MG63 (cell line): ENCODE data around the gene VIPR1. TPM values are rescaled to one million over a fixed set of nuclear protein-coding genes. Genes with fewer than 3 reads are reported as not detected.

Source experiments
- DNase-seq: peaks from one replicate; pipeline ENCODE4 v3.0.0-alpha.2; 2020
- H3K27me3 ChIP-seq: fragments of 250-450 bp; sonication (Bioruptor Pico); 2 replicates; pipeline ENCODE4 v1.5.1; 2020; ENCODE audit warnings: mild to moderate bottlenecking, moderate library complexity
- H3K36me3 ChIP-seq: fragments of 250-450 bp; sonication (Bioruptor Pico); 2 replicates; pipeline ENCODE4 v1.5.1; 2020; ENCODE audit warnings: mild to moderate bottlenecking, moderate library complexity
- H3K4me3 ChIP-seq: fragments of 250-450 bp; sonication (Bioruptor Pico); 2 replicates; pipeline ENCODE4 v1.5.1; 2020; ENCODE audit warnings: mild to moderate bottlenecking, moderate library complexity
- H3K9me3 ChIP-seq: fragments of 250-450 bp; sonication (Bioruptor Pico); 2 replicates; pipeline ENCODE4 v1.5.1; 2020; ENCODE audit warnings: mild to moderate bottlenecking, moderate library complexity
- total RNA-seq: library from RNA; depleted of rRNA; stranded (reverse); fragments of >200 nt; shearing (Covaris generic); gene quantifications from 2 replicates; pipeline ENCODE4 v1.2.3, GENCODE V29; 2014; ENCODE audit warnings: low replicate concordance; rRNA removed

VIPR1 gene, protein sequence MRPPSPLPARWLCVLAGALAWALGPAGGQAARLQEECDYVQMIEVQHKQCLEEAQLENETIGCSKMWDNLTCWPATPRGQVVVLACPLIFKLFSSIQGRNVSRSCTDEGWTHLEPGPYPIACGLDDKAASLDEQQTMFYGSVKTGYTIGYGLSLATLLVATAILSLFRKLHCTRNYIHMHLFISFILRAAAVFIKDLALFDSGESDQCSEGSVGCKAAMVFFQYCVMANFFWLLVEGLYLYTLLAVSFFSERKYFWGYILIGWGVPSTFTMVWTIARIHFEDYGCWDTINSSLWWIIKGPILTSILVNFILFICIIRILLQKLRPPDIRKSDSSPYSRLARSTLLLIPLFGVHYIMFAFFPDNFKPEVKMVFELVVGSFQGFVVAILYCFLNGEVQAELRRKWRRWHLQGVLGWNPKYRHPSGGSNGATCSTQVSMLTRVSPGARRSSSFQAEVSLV
- not detected in 2 replicates for total RNA-seq

DNA sequence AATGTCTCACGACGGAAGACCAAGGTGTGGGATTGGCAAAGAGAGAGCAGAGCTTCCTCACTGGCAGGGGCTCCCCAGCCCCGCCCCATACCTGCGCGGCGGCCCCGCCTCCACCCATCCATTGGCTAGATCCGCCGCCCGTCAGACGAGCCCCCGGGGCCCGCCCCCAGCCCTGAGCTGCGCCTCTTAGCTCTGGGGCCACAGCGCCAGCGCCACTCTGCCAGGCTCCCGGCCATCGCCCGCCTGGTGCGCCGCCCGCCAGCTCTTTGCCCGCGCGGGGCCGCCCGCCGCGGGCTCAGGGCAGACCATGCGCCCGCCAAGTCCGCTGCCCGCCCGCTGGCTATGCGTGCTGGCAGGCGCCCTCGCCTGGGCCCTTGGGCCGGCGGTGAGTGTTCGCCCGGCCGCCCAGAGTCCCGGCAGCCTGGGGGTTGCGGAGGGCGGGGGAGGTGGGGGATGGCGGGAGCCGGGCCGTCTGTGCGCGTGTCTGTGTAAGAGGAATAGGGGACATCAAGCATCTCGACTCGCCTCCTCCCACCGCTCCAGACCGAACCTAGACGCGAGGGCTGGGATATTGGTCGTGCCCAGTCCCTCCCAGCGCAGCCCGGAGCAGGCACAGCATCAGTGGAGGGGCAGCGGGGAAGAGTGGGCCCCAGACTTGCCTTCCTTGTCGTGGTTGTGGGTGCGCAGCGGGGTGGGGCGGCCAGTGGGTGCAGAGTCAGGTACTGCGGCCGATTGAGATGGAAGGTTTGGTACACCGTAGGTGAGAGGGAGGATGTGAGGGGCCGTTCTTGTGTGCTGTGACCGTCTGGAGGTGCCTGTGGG is at the start of gene VIPR1:
Gene VIPR1 (plus strand): TSS at position 215 of the 822 bp plus-strand sequence. CDS start 93 bp downstream, at position 308.
- no peaks in the 10 kb centered on the region for H3K36me3 ChIP-seq
- peaks cover 6% of the 10 kb centered on the region; the same call in 1 of the 2 replicates for H3K27me3 ChIP-seq
- no peak within 1 kb of the TSS for H3K4me3 ChIP-seq
- DNase-seq: peak; percentile 39
- no peaks in the 10 kb centered on the region for H3K9me3 ChIP-seq

DNA sequence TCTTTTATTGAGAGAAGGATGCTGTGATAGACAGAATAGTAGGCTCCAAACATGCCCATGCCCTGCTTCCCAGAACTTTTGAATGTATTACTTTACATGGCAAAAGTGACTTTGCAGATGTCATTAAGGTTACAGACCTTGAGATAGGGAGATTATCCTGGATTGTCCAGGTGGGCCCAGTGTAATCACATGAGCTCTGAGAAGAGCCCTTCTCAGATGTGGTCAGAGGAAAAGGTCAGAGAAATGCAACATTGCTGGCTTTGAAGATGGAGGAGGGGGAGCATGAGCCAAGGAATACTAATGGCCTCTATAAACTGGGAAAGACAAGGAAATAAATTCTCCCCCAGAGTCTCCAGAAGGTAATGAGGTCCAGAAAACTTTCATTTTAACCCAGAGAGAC is 46.2 kb upstream of the VIPR1 start:
- H3K4me3 ChIP-seq: no peak overlapping the region
- no peaks in the 10 kb centered on the region for H3K27me3 ChIP-seq
- no peaks in the 10 kb centered on the region for H3K9me3 ChIP-seq
- no peak for DNase-seq
- H3K36me3 ChIP-seq: no peaks in the 10 kb centered on the region

DNA sequence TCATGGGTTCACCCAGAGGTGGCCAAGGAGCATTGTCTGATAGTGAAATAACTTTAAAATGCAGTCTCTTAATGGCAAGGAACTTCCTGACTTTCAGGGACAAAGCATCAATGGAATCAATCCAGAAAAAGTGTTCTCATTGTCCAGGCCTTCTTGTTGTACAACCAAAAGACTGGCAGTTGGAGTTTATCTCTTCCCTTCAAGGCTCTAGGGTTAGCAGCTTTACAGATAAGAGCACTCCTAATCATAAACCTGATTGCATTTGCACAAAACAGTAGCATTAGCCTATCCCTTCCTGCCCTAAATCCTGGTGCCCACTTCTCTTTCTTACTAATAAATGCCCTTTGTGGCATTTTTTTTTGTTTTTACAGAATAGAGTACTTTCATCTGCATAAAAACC is 43.3 kb upstream of the VIPR1 start:
- H3K27me3 ChIP-seq: no peaks in the 10 kb centered on the region
- no peak overlapping the region for H3K4me3 ChIP-seq
- DNase-seq: no peak
- no peaks in the 10 kb centered on the region for H3K9me3 ChIP-seq
- no peaks in the 10 kb centered on the region for H3K36me3 ChIP-seq

DNA sequence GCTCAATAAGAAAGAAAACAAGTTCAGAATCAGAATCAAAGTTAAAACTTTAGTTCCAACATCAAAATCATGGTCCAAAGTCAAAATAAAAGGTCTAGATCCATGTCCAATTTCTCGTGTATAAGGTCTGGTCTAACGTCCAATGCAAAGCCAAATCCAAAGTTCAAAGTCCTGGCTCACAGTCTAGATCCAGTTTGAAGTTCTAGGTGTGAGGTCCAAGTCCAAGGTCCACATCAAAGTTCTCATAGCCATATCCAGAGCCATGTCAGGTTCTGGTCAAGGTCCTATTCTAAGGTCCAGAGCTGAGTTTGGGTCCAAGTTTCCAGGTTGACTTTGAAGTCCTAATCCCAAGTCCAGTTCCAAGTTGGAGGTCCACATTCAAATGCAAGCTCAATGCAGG is 40.7 kb upstream of the VIPR1 start:
- H3K4me3 ChIP-seq: no peak overlapping the region
- DNase-seq: no peak
- H3K27me3 ChIP-seq: no peaks in the 10 kb centered on the region
- H3K36me3 ChIP-seq: no peaks in the 10 kb centered on the region
- H3K9me3 ChIP-seq: no peaks in the 10 kb centered on the region

DNA sequence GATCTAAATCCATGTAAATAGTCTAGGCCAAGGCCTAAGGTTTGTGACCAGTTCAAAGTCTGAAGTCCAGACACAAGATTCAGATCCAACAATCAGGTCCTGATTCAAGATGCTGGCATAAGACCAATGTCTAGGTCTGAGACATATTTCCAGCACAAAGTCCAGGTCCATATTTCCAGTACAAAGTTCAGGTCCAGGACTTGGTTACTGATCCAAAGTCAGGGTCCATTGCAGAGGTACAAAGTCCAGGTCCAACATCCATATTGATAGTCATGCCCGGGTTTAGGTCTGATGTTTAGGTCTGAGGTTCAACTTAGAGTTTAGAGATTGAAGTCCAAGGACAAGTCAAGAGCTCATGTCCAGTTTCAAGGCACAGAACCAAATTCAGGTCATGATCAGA is 39.4 kb upstream of the VIPR1 start:
- Histone ChIP-seq H3K9me3 (no peaks in the 10 kb centered on the region), H3K4me3 (no peak overlapping the region), H3K27me3 (no peaks in the 10 kb centered on the region), H3K36me3 (no peaks in the 10 kb centered on the region)
- no peak for DNase-seq

DNA sequence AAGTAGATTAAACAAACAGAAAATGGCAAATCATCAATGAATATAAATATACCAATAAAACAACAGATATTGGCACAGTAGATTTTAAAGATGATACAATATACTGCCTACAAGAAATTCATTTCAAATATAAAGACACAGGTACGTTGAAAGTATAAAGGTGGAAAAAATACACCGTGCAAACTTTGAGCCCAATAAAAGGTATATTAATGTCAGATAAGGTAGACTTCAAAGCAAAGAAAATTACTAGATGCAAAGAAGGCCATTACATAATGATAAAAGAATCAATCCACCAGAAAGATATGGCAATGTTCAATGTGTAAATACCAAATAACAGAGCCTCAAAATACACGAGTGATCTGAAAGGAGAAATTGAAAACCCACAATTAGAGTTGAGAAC is 34.3 kb upstream of the VIPR1 start:
- H3K4me3 ChIP-seq: no peak overlapping the region
- no peak for DNase-seq
- no peaks in the 10 kb centered on the region for H3K27me3 ChIP-seq
- H3K9me3 ChIP-seq: no peaks in the 10 kb centered on the region
- H3K36me3 ChIP-seq: no peaks in the 10 kb centered on the region

DNA sequence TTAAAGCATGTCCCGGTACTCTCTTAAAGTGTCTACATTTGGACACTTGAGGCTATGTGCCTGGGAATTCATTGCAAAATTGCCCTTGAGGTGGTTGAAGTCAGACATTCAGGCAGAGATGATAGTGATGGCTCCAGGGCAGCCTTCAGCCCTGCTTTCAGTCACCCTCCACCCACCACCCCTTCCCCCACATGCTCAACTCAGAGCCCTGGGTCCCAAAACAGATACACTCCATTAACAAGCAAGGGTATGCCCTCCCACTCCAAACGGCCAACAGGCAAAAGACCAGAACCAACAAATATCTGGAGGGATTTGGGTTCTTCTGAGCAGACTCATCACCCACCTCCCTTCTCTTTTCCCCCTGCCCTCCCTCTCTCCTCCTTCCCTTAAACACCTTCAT is 29.9 kb upstream of the VIPR1 start:
- Histone ChIP-seq H3K4me3 (no peak overlapping the region), H3K36me3 (no peaks in the 10 kb centered on the region), H3K27me3 (no peaks in the 10 kb centered on the region), H3K9me3 (no peaks in the 10 kb centered on the region)
- DNase-seq: no peak

DNA sequence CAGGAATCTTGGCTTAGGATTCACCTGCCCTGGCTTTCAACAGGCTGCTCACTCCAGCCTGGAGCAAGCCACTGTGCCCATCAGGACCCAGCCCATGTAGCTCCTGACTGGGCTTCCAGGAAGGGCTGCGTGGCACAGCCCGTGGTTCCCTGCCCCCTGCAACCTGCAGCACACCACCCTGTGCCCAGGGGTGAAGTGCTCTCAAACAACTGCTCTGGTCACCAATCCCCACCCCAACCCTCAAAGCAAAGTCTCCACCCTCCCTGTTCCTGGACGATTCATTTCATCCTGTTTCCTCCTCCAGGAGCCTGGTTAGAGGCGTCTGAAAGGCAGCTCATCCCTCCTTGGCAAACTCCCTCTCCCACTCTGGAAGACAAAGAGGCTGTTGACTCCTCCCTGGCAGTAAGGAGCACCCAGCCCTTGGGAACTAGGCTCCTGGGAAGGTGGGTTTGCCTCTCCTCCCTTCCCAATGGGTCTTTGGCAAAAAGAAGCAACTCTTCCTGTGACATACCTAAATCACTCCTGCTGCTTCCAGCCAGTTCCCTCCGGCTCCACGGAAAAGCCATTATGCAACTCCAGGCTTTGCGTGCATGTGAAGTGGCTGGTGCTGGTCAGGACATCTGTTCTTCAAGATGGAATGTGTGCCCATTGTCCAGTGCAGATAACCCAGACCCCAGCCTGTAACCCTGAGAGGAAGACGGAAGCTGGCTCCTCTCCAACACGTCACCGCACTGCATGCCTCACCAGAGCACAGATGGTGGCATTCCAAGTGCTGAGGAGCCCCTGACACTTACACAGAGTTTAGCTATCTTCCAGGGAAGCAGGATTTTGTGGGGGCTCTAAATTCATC is 29.1 kb upstream of the VIPR1 start:
- H3K4me3 ChIP-seq: no peak overlapping the region
- H3K36me3 ChIP-seq: no peaks in the 10 kb centered on the region
- H3K27me3 ChIP-seq: no peaks in the 10 kb centered on the region
- DNase-seq: peak; percentile 20
- H3K9me3 ChIP-seq: no peaks in the 10 kb centered on the region

DNA sequence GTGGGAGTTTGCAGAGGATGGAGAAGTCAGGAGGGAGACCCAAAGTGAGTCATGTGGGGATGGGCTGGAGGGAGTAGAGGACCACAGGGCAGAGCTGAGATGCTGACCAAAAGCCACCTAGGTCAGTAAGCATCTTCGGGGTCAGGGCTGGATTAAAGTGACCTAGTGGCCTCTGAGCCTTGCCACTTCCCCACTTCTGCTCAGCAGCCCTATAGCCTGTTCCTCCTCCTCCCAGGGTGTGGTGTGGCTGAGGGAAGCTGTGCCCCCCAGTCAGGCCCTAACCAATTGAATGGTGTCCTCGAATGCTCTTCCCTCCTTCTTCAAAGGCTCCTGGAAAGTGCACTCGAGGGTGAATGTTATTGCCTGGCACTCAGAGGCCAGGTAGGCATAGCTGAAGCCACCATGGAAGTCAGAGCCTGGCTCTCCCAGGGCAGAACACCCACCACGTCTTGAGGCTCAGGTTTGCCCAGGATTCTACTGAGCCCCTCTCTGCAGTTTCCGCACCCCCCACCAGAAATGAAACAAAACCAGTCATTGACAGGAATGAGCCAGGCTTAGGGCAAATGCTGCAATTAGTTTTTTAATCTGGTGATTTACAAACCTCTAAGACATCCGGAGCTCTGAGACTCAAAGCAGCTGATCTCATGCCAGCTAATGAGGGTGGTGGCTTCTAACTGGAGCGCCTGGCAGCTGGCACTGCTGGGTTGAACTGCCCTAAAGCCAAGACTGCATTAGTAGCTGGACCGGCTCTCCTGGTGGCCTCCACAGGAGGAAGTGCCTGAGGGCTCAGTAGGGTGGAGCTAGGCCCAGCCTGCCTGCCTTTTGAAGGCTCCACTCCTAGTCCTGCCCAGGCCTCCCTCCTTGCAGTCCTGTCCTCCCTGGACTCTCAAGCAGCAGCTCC is 26.0 kb upstream of the VIPR1 start:
- Histone ChIP-seq H3K9me3 (no peaks in the 10 kb centered on the region), H3K27me3 (no peaks in the 10 kb centered on the region), H3K4me3 (no peak overlapping the region), H3K36me3 (no peaks in the 10 kb centered on the region)
- DNase-seq: peak; percentile 49

DNA sequence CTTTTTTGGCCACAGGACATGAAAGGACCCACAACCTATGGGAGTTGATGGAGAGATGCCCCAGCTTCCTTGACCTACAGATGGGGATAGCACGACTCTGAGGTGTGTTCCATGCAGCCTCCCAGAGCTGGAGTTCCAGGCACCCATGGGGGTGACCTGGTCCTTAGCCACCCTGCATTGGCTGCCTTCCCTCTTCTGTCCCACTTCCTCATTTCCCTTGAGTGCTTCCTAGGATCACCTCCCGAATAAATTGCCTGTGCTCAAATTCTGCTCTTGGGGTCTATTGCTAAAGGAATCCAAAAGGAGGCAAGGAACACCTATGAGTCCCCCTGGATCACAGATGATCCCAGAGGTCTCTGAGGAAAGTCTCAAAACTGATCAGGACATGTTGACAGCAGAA is 24.7 kb upstream of the VIPR1 start:
- Histone ChIP-seq H3K9me3 (peaks cover 2% of the 10 kb centered on the region; the same call in 1 of the 2 replicates), H3K36me3 (no peaks in the 10 kb centered on the region), H3K4me3 (no peak overlapping the region), H3K27me3 (no peaks in the 10 kb centered on the region)
- no peak for DNase-seq

DNA sequence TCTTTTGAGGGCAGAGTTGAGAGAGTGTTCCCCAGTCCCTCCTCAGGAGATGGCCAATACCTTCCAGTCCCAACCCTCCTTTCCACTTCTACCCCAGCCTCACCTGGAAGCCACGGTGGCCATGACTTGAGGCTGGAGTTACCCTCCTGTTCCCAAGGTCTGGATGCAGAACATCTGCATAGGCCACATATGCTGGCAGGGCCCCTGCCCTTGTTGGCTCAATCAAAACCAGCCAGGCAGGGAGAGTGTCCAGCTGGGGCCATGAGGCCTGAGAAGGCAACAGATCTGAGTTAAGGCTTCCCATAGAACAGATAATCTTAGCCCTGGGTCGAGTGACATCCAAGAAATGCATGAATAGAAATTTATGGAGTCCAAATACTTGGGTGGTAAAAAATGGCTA is 23.6 kb upstream of the VIPR1 start:
- no peak for DNase-seq
- H3K27me3 ChIP-seq: no peaks in the 10 kb centered on the region
- H3K9me3 ChIP-seq: peaks cover 2% of the 10 kb centered on the region; the same call in 1 of the 2 replicates

DNA sequence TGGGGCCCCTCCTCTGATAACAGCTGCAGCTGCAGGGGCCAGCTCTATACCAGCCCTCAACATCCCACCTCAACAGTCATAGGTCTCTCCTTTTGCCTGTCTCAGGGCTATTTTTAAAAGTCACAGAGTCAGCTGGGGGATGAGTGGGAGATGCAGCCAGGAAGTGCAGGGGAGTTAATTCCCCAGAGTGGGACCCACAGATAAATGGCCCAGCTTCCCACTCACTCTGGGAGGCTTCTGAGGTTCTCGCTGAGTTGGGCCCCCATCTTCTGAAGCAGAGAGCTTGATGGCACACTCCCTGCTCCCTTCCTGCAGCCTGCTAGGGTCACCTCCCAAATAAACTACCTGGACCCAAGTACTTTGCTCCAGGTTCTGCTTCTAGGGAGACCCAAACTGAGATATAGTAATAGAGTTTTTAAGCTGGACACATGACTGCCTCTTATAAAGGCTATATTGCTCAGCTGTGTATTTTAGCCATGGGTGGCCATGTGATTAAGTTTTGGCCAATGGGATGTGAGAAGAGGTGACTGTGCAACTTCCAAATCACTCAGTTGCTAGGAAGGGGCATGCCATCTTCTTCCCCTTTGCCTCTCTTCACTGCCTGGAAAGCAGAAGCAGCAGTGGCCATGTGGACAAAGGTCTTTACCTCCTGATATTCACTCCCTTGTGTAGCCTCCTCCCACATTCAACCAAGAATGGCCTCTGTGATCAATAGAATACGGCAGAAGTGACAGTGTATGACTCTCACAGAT is 15.5 kb upstream of the VIPR1 start:
- H3K9me3 ChIP-seq: no peaks in the 10 kb centered on the region
- H3K36me3 ChIP-seq: no peaks in the 10 kb centered on the region
- no peak for DNase-seq
- H3K27me3 ChIP-seq: no peaks in the 10 kb centered on the region
- no peak overlapping the region for H3K4me3 ChIP-seq

More for the DNA sequence above, 23.6 kb upstream of the VIPR1 start:
- H3K36me3 ChIP-seq: no peaks in the 10 kb centered on the region
- H3K4me3 ChIP-seq: no peak overlapping the region

DNA sequence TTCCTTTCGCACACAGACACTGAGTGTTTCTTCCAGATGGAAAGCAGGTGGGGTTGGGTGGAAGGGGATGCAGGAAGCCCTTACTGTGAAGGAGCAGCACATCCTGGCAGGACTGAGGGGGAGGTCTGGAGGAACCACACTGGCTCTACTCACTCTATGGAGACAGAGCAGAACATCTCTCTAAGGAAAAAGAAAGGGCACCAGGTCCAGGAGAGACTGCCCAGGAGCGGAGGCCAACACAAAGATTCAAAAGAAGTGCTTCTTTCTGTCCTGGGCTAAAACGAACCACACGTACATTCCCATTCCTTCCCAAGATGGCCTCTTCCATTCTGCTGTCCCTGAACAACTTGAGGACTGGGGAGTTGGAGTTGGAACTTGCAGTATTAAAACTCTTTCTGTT is 13.8 kb upstream of the VIPR1 start:
- H3K9me3 ChIP-seq: no peaks in the 10 kb centered on the region
- no peaks in the 10 kb centered on the region for H3K36me3 ChIP-seq
- no peak for DNase-seq
- H3K27me3 ChIP-seq: no peaks in the 10 kb centered on the region
- no peak overlapping the region for H3K4me3 ChIP-seq

DNA sequence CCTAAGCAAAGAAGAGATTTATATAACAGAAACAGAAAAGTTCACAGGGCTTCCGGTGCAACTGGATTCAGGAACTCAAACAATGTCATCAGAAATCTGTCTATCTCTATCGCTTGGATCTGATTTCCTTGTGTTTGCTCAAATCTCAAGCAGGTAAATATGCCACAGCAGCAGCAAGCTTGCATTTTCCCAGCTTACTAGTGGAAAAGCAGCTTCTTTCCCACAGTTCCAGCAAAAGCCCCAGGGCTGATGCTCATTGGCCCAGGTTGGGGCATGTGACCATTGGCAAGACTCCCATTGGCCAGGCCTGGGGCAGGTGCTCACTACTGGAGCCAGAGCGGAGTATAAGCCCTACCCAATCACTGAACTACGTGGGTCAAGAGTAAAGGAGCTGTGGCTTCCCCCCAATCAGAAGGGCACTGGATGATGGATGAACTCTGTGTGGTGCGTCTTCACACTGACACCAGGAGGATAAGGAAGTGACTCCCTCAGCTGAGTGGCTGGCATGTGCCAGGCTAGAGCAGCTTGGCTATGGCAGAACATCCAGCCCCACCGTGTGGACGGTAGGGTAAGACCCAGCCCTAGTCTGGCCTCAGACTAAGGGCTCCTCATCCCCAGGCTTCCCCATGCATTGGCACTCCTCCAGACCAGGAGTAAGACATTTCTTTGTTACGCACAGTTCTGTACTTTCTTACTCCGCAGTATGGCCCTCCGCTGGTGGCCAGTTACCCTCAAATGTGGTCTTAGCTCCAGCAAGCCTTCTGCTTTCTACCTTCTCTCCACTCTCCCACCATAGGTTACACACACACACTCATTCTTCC is 13.1 kb upstream of the VIPR1 start:
- Histone ChIP-seq H3K4me3 (no peak overlapping the region), H3K36me3 (no peaks in the 10 kb centered on the region), H3K27me3 (no peaks in the 10 kb centered on the region), H3K9me3 (no peaks in the 10 kb centered on the region)
- no peak for DNase-seq

DNA sequence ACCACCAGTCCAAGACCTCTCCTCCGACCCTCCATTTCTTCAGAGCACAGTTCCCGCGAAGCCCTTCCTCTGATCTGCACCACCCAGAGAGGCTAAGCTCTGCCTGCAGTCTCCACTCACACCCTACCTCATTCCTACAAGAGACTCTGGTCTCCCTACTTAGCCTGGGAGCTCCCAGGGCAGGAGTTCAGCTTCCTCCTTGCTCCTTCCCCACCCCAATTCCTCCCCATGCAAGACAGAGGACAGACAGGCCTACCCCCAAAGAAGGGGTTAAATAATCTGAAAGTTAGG is 12.6 kb upstream of the VIPR1 start:
- Histone ChIP-seq H3K36me3 (no peaks in the 10 kb centered on the region), H3K9me3 (no peaks in the 10 kb centered on the region), H3K4me3 (no peak overlapping the region), H3K27me3 (no peaks in the 10 kb centered on the region)
- DNase-seq: no peak
